HG03097 (cell line): ENCODE results near the gene COA3.
A peak's percentile ranks its signal among the peaks of the same experiment; 100 is the strongest.

Experiments
- ATAC-seq: cut with Tn5 transposase; IDR thresholded peaks from one replicate; pipeline ENCODE4 v1.9.1; 2021; ENCODE audit not compliant: unreplicated experiment, low FRiP score

COA3 gene, protein sequence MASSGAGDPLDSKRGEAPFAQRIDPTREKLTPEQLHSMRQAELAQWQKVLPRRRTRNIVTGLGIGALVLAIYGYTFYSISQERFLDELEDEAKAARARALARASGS

GRCh38 chr17:42798383-42799380, at the start of gene COA3, which contains the start of gene CNTD1:
Gene COA3, minus strand, starts transcription at chr17:42798704. Its CDS starts 23 bp downstream, at chr17:42798681.
Gene CNTD1, plus strand, starts transcription at chr17:42798861. Its CDS starts 207 bp downstream, at chr17:42799068.
- peak; percentile 84 for ATAC-seq

DNA sequence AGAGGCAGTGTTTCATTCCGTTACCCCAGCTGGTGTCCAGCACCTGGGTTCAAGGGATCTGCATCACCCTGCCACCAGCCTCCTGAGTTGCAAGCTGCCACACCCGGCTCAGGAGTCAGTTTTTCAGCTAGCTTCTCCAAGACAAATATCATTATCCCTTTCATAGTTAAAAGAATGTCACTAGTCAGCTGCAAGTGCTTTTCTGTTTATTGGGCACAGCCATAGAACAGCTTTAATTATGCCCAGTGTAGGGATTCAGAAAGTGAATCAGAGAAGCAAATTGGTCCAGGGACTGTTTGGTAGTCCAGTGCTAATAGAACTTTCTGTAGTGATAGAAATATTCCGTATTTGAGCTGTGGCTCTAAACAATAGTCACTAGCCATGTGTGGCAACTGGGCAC, 49.6 kb upstream of the COA3 start:
- ATAC-seq, result no peak

GRCh38 chr17:42846594-42847280, 48.2 kb upstream of the COA3 start:
- no peak for ATAC-seq

- no peak for ATAC-seq
These were observed 47.6 kb upstream of the COA3 start for GRCh38 chr17:42845918-42846593.

- ATAC-seq, result no peak
These were observed 47.0 kb upstream of the COA3 start for GRCh38 chr17:42845556-42845917.

DNA sequence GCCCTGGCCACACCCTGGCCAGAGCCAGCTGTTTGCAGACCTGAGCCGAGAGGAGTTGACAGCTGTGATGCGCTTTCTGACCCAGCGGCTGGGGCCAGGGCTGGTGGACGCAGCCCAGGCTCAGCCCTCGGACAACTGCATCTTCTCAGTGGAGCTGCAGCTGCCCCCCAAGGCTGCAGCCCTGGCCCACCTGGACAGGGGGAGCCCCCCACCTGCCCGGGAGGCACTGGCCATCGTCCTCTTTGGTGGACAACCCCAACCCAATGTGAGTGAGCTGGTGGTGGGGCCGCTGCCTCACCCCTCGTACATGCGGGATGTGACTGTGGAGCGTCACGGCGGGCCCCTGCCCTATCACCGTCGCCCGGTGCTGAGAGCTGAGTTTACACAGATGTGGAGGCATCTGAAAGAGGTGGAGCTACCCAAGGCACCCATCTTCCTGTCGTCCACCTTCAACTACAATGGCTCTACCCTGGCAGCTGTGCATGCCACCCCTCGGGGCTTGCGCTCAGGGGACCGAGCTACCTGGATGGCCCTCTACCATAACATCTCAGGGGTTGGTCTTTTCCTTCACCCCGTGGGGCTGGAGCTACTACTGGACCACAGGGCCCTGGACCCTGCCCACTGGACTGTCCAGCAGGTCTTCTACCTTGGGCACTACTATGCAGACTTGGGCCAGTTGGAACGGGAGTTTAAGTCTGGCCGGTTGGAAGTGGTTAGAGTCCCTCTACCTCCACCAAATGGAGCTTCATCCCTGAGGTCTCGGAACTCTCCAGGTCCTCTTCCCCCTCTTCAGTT, 46.5 kb upstream of the COA3 start:
- no peak for ATAC-seq

GRCh38 chr17:42844271-42844670, 45.8 kb upstream of the COA3 start, which contains the start of gene AOC2:
Gene AOC2, plus strand, starts transcription at chr17:42844580. Its CDS starts 47 bp downstream, at chr17:42844627.
- ATAC-seq, result no peak

GRCh38 chr17:42843358-42843934, 44.9 kb upstream of the COA3 start:
- ATAC-seq, result no peak

GRCh38 chr17:42841975-42842685, 43.6 kb upstream of the COA3 start:
- ATAC-seq, result no peak

DNA sequence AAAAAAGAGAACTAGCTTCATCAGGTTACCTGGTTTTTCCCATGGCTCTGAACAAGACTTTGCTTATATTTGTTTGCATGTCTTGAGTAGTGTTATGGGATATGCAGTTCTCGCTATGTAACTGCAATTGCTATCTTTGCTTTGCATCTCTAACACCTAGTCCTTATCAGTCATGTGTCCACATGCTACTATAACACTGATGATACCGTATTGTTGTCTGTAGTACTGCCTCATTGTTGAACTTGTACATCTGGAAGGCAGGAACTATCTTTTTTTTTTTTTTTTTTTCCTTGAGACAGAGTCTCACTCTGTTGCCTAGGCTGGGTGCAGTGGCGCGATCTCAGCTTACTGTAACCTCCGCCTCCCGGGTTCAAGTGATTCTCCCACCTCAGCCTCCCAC, 37.2 kb upstream of the COA3 start:
- no peak for ATAC-seq

DNA sequence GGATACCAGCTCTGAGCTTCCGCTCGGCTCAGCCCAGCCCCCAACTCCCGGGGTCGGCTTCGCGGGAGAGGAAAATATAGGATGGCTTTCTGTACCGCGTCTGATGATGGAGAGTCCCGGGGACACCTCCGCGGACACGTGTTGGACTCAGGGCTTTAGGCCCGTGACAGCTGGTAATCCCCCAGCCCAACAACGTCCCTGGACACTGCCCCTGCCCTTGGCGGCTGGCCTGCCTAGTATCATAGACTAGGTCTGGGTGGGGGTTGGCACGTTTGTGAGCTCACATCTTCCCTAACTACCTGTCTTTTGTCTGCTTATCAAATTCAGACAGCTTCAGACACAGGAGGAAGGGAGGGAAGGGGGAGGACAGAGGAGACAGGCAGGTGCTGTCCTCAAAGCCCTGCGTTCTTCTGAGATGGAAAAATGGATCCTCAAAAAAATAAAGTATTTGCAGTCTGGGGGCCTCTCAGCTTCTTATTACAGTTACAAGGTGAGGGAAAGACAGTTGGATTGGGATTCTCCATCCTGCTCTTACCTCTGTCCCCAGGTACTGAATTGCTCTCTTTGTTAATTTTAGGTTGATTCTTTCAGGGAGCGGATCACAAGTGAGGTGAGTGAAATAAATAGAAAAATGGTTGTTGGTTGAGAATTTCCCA, 35.4 kb upstream of the COA3 start:
- ATAC-seq, result no peak

DNA sequence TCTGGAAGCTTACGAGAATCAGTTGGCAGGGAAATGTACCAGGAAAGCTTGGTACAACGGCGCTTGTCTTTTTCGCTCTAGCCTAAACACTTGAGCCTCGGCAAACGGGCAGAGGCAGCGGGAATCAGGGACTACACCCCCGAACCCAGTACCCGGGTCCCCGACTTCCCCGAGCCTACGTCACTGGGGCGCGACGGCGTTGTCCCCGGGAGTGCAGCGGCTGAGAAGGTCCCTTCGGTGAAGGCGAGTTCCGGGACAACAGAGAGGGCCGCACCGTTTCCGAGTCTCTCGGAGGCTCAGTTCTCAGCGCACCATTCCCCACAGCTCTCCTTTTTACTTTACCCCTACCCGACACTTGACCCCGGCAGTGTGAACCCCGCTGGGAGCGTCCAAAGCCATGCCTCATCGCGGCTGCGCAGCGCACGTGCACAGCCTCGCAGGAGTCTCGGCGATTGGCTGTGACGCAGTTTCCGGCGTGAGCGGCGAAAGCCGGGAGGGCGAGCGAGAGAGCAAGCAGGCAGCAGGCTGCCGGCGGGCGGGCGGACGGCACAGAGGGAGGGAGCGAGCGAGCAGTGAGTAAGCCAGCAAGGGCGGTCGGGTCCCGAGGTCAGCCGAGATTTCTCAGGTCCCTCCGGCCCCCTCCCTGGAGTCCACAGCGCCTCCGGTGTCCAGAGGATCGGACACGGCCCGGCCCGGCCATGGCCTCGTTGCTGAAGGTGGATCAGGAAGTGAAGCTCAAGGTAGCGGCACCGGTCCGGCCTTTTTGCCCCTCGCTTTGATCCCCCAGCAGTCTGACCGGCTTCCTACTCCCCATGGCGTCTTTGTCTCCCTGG, 34.6 kb upstream of the COA3 start, which contains the start of gene PSME3:
TSS of gene PSME3 (plus strand) at position 464 of the 833 bp plus-strand sequence. CDS start at position 699, 235 bp downstream.
- peak; percentile 80 for ATAC-seq

DNA sequence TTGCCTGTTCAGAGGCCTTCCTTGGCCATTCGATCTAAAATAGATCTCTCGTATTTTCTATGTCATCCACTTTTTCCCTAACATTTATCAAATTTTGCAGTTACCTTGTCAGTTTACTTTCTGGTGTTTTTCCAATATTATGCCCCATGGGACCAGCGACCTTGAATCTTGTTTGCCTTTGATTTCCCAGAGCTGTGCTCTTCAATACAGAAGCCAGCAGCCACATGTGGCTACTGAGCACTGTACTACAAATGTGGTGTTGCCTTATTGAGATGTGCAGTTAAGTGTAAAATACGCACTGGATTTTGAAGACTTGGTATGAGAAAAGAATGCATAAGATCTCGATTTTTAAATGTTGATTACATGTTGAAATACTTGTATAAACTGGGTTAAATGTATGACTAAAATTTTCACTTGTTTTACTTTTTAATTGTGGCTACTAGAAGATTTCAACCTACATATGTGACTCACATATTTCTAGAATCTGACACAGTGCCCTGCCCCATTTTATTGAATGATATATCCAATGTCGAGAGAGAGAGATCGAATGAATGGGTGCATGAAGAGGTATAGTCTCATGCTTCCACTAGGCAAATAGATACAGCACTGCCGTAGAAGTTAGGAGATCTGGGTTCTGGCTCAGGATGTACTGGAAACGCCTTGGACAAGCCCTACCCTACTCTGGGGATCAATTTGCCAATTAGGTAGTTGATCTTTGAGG, 33.9 kb upstream of the COA3 start:
- ATAC-seq, result no peak

- no peak for ATAC-seq
These were observed 32.5 kb upstream of the COA3 start for GRCh38 chr17:42830971-42831370.

DNA sequence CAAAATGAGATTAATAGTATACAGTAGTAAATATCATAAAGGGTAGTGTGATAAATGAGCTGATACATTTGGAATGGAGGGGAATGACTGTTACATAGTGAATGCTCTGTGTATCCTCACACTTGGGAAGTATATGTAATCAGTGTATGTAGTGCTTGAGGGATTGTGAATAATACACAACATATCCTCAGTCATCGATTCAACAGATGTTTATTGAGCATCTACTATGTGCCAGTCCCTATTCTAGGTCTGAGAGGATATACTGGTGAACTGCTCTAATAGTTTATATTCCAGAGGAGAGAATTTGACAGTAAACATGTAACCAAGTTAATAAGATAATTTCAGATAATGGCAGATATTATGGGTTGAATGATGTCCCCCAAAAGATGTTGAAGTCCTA, 29.0 kb upstream of the COA3 start:
- ATAC-seq, result no peak

DNA sequence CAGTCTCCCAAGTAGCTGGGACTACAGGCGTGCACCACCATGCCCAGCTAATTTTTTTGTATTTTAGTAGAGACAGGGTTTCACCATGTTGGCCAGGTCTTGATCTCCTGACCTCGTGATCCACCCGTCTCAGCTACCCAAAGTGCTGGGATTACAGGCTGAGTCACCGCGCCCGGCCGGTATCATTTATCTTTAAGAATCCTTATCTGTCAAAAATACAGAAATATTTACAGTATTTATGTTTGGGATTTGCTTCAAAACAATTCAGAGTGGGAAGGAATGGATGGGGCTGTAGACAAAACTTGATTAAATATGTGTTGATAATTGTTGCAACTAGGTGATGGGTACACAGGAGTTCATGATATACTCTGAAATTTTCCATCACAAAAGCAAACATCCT, 22.7 kb upstream of the COA3 start:
- ATAC-seq, result no peak
